Nephron progenitor cell (in vitro differentiated cells): ENCODE data around the gene PLEKHG4B.
A peak's percentile ranks its signal among the peaks of the same experiment; 100 is the strongest.
"Not testable (repeated sequence)": the region's sequence is repeated elsewhere in the genome, so short reads cannot be mapped to it uniquely, and the experiment has no call there.

Experiments used
- DNase-seq: peaks from one replicate; pipeline ENCODE4 v3.0.0; 2021
- H3K27ac Mint-ChIP-seq: 2 replicates; pipeline ENCODE4 v1.8.0; 2021; ENCODE audit warnings: mild to moderate bottlenecking, moderate library complexity, mixed read lengths
- H3K27me3 Mint-ChIP-seq: 2 replicates; pipeline ENCODE4 v1.8.0; 2021; ENCODE audit warnings: mild to moderate bottlenecking, low read depth, mixed read lengths; ENCODE audit not compliant: poor library complexity
- H3K36me3 Mint-ChIP-seq: 2 replicates; pipeline ENCODE4 v1.8.0; 2021; ENCODE audit warnings: low read depth, mixed read lengths
- H3K4me1 Mint-ChIP-seq: 2 replicates; pipeline ENCODE4 v1.8.0; 2021; ENCODE audit warnings: mixed read lengths
- H3K4me3 Mint-ChIP-seq: 2 replicates; pipeline ENCODE4 v1.8.0; 2021; ENCODE audit warnings: mild to moderate bottlenecking, moderate library complexity, mixed read lengths
- H3K9me3 Mint-ChIP-seq: 2 replicates; pipeline ENCODE4 v1.8.0; 2021; ENCODE audit warnings: mild to moderate bottlenecking, moderate library complexity, mixed read lengths
- TF ChIP-seq, protein P1 (sequence below): fragments of 200-600 bp; sonication (generic); IDR thresholded peaks from 2 replicates; pipeline ENCODE4 v1.5.0; 2021; ENCODE audit warnings: antibody characterized with exemption

Gene PLEKHG4B

DNA sequence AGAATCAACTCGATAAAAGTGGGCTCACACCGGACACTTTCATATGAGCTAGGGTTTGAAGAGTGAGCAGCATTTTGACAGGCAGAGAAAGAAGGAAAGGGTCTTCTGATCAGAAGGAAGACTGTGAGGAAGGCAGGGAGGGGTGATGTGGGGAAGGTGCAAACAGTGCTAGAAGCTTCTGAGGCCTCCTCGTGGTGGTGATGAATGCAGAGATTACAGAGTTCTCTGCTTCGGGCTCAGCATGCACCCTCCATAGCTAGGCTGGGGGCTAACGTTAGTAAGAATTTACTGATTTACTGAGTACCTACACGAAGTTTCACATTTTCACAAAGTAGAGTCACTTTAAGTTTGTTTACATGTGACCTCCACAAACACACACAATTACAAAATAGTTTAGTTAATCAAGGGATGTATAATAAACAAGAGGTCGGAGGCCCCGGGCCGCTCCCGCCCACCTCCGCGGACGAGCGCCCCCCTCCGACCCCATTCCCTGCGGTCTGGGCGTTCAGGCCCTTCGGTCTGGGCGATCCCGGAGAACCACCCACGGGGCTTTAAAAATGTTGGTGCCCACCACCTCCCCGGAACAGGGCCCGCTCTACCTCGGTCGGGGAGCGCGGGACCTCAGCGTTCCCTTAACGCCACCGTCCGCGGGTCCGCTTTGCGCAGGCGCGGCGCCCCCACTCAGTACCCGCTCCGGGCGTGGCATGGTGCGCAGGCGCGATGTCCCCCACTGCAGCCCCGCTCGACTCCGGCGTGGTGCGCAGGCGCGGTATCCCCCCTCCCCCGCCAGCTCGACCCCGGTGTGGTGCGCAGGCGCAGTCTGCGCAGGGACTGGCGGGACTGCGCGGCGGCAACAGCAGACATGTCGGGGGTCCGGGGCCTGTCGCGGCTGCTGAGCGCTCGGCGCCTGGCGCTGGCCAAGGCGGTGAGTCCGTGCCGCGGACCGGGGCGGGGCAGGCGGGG lies 125.8 kb downstream of the PLEKHG4B start, which contains the start of the genes CCDC127 and SDHA:
Gene CCDC127, minus strand, starts transcription at position 660 of the 963 bp plus-strand sequence. CDS start 1,304 bp downstream, outside the sequence.
Gene SDHA, plus strand, starts transcription at position 827 of the 963 bp plus-strand sequence. Its CDS starts 36 bp downstream, at position 863.
- H3K9me3 Mint-ChIP-seq, H3K27me3 Mint-ChIP-seq: not testable (repeated sequence)
- H3K27ac Mint-ChIP-seq = peak within 1 kb of the TSS; percentile 66
- peak; percentile 100 for DNase-seq
- TF ChIP-seq, protein P1, sequence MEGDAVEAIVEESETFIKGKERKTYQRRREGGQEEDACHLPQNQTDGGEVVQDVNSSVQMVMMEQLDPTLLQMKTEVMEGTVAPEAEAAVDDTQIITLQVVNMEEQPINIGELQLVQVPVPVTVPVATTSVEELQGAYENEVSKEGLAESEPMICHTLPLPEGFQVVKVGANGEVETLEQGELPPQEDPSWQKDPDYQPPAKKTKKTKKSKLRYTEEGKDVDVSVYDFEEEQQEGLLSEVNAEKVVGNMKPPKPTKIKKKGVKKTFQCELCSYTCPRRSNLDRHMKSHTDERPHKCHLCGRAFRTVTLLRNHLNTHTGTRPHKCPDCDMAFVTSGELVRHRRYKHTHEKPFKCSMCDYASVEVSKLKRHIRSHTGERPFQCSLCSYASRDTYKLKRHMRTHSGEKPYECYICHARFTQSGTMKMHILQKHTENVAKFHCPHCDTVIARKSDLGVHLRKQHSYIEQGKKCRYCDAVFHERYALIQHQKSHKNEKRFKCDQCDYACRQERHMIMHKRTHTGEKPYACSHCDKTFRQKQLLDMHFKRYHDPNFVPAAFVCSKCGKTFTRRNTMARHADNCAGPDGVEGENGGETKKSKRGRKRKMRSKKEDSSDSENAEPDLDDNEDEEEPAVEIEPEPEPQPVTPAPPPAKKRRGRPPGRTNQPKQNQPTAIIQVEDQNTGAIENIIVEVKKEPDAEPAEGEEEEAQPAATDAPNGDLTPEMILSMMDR = peak; percentile 22
- peak within 1 kb of the TSS; percentile 93 for H3K4me3 Mint-ChIP-seq
- peaks cover 23% of the 10 kb centered on the region for H3K36me3 Mint-ChIP-seq
- peaks cover 56% of the 10 kb centered on the region for H3K4me1 Mint-ChIP-seq

DNA sequence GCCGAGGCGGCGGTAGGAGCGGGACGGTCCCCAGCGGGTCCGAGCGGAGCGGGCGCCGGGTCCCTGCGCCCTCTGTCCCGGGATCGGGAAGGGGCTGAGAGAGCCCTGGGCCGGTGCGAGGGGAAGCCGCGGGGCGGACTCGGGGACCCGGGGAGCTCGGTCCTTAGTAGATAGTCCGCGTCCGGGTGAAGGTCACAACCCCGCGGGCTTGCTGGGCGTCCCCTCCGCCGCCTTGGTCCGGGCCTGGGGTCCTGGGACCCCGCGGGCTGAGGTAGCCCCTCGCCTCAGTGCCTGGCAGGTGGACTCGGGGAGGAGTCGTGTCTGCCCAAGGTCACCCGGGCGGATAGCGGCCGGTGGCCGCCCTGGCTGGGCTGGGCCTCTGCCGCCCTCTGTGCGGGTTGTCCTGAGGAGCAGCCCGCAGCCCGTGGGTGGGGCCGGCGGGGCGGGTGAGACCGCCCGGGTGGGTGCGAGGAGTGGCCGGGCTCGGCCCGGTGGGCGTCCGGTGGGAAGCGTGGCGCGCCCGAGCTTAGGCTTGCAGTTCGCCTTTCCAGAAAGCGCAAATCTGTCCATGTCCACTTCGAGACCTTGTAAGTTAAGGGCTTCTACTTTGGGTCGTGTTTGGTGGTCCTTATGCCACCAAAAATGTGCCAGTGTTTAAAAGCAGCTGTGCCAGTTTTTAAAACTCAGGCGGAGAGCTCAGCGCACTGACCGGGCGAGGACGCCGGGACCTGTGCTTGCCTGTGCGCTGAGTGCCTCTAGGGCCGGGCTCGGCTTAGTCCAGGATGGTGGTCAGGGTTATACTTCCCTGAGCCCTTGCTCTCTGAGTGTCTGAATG lies 126.7 kb downstream of the PLEKHG4B start:
- peak; percentile 54 for DNase-seq
- Mint-ChIP-seq H3K4me1 (peaks cover 56% of the 10 kb centered on the region), H3K27ac (peak overlapping the region; percentile 25), H3K9me3 (no peaks in the 10 kb centered on the region), H3K4me3 (peak overlapping the region; percentile 93), H3K36me3 (peaks cover 20% of the 10 kb centered on the region), H3K27me3 (peaks cover 2% of the 10 kb centered on the region)
- TF ChIP-seq, protein P1 = no peak

DNA sequence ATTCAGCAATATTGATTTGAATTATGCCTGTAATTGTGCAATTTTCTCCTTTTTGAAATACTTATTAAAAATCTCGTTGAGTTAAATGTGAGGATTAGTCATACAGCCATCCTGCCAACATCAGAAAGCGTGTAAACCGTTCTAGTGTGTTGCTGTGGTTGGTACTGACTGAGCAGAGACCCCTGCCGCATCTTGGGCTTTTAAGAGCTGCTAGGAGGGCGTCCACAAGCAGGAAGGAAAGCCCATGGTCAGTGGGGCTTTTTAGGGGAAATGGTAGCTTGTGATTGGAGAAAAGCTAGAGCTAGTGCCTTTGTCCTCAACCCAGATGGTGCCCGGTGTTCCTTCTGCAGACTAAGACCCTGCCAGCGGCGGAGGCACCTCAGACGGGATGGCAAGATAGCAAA lies 127.5 kb downstream of the PLEKHG4B start:
- DNase-seq = no peak
- peaks cover 49% of the 10 kb centered on the region for H3K4me1 Mint-ChIP-seq
- H3K9me3 Mint-ChIP-seq = no peaks in the 10 kb centered on the region
- H3K27ac Mint-ChIP-seq = no peak overlapping the region
- TF ChIP-seq, protein P1 = no peak
- H3K4me3 Mint-ChIP-seq = peak overlapping the region; percentile 93
- peaks cover 14% of the 10 kb centered on the region for H3K36me3 Mint-ChIP-seq
- H3K27me3 Mint-ChIP-seq = peaks cover 2% of the 10 kb centered on the region

DNA sequence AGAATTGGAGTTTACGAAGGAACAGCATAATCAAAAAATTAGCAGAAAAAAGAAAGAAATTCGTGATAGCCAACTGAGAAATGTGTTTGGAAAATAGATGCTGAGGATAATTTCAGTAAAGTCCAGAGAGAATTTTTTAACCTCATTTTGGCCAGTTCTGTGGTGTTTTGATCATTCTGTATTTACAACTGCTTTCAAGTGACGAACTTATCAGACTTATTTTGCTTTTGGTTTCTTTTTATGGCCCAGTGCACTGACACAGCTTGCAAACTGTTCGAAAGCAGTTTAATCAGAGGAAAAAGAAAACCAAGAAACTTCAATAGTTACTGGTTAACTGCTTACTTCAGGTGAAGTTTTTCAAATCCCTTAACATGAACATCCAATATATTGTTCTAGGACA lies 128.0 kb downstream of the PLEKHG4B start:
- H3K9me3 Mint-ChIP-seq = no peaks in the 10 kb centered on the region
- no peak overlapping the region for H3K27ac Mint-ChIP-seq
- H3K4me3 Mint-ChIP-seq = peak overlapping the region; percentile 93
- DNase-seq = no peak
- TF ChIP-seq, protein P1 = no peak
- peaks cover 2% of the 10 kb centered on the region for H3K27me3 Mint-ChIP-seq
- H3K36me3 Mint-ChIP-seq = peaks cover 15% of the 10 kb centered on the region
- peaks cover 46% of the 10 kb centered on the region for H3K4me1 Mint-ChIP-seq

DNA sequence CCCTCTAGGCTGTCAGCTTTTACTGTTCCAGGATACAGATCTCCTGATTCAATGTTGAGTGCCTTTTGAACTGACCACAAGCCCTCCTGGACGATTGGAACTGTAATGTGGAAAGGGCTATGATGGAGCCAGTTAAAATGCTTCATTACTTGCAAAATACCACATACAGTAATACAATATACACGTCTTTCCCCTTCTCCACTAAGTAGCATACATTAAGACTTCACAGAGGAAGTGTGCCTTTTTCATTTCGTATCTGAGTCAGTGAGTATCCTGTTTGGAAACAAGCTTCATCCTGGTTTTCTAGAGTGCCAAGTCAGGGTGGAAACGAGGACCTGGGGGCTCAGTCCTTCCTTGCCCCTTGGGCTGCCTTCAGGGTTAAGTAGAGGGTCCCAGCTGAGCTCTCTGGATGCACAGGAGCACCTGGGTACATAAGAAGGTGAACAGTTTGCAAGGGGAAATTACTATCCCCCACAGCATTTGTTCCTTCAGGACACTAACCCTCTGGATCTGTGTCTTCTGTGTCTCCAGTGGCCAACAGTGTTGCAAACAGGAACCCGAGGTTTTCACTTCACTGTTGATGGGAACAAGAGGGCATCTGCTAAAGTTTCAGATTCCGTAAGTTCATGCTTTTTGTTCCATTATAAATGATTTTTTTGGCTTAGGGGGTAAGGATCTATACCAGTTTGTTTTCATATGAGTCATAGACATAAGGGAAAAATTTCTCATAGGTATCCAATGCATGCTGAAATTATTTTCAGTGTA lies 131.2 kb downstream of the PLEKHG4B start:
- Mint-ChIP-seq H3K36me3 (peaks cover 29% of the 10 kb centered on the region), H3K4me1 (peaks cover 28% of the 10 kb centered on the region)
- H3K27me3 Mint-ChIP-seq, H3K4me3 Mint-ChIP-seq, H3K27ac Mint-ChIP-seq, DNase-seq, H3K9me3 Mint-ChIP-seq: not testable (repeated sequence)
